Measurements from ENCODE around the gene NFIA. TPM values are rescaled to one million over a fixed set of nuclear protein-coding genes. Genes with fewer than 3 reads are reported as not detected.
"Not testable (repeated sequence)": the region's sequence is repeated elsewhere in the genome, so short reads cannot be mapped to it uniquely, and the experiment has no call there.

Gene NFIA
- total RNA-seq, 4 donors from 2014 or later = 27.9 to 79.9 (median 36.7) TPM

GRCh38 chr1:61070054-61070453 is 12.3 kb upstream of the NFIA start:
- Histone ChIP-seq H3K9me3 (no peaks in the 10 kb centered on the region), H3K36me3 (no peaks in the 10 kb centered on the region), H3K27ac (no peak overlapping the region), H3K4me1 (no peaks in the 10 kb centered on the region), H3K27me3 (no peaks in the 10 kb centered on the region), H3K4me3 (no peak overlapping the region)
- no peak for TF ChIP-seq POLR2A (IDR thresholded peaks at IDR 0.05)
- no peak for DNase-seq
- whole genome bisulfite sequencing, 2 donors = 94 to 96% methylated on average over 3 to 4 of the region's 4 CpGs
- intact Hi-C loops (cut with DNase I) = no loop called here

DNA sequence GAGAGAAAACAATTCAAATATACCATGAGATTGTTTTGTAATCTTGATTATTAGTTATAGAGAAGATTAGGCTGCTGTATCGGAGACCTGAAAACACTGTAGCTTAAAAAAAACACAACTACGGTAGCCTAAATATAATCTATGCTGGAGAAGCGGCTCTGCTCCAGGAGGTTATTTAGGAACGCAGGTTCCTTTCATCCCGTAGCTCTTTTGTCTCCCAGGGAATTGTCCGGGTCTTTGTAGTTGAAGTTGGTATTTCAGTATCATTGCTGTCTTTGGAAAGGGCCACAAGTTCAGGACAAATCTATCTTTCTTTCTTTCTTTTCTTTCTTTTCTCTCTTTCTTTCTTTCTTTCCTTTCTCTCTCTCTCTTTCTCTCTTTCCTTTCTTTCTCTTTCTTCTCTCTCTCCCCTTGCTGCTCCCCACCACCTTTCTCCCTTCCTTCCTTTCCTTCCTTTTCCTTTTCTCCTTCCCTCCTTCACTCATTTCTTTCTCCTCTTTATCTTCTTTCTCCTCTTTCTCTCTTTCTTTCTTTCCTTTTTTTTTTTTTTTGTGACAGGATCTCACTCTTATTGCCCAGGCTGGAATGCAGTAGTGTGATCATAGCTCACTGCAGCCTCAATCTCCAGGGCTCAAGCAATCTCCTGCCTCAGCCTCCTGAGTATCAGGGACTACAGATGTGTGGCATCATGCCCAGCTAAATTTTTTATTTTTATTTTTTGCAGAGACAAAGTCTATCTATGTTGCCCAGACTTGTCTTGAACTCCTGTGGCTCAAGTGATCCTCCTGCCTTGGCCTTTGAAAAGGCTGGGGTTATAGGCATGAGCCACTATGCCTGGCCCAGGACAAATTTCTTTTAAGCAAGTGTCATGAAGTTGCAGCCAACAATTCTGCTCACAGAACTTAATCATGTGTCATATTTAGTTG is 10.9 kb upstream of the NFIA start:
- DNase-seq = no peak
- intact Hi-C loops (cut with DNase I) = no loop called here
- Histone ChIP-seq H3K27me3 (no peaks in the 10 kb centered on the region), H3K36me3 (no peaks in the 10 kb centered on the region), H3K4me1 (peaks cover 0 to 5% (median 5%) of the 10 kb centered on the region in 3 donors), H3K4me3 (no peak overlapping the region), H3K27ac (no peak overlapping the region), H3K9me3 (no peaks in the 10 kb centered on the region)
- WGBS, 2 donors = 90 to 91% methylated on average over 6 of the region's 6 CpGs
- no peak for TF ChIP-seq POLR2A (IDR thresholded peaks at IDR 0.05)
- TF ChIP-seq, protein P1, sequence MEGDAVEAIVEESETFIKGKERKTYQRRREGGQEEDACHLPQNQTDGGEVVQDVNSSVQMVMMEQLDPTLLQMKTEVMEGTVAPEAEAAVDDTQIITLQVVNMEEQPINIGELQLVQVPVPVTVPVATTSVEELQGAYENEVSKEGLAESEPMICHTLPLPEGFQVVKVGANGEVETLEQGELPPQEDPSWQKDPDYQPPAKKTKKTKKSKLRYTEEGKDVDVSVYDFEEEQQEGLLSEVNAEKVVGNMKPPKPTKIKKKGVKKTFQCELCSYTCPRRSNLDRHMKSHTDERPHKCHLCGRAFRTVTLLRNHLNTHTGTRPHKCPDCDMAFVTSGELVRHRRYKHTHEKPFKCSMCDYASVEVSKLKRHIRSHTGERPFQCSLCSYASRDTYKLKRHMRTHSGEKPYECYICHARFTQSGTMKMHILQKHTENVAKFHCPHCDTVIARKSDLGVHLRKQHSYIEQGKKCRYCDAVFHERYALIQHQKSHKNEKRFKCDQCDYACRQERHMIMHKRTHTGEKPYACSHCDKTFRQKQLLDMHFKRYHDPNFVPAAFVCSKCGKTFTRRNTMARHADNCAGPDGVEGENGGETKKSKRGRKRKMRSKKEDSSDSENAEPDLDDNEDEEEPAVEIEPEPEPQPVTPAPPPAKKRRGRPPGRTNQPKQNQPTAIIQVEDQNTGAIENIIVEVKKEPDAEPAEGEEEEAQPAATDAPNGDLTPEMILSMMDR (IDR thresholded peaks at IDR 0.05) = no peak

DNA sequence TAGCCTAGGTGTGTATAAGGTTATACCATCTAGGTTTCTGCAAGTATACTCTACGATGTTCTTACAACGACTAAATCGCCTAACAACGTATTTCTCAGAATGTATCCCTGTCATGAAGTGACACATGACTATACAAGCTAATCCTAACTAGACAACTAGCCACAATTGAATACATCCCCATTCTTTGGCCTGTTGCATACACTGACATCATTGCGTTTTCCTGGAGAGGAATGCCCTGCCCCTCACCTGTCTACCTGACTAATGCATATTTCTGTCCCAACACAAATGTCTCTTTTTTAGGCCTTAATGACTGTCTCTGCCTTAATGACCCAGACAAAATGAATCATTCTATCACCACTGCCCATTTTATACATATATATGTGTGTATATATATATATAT is 8.5 kb upstream of the NFIA start:
- H3K4me3 ChIP-seq = no peak overlapping the region
- no peak overlapping the region for H3K27ac ChIP-seq
- intact Hi-C loops (cut with DNase I) = no loop called here
- H3K4me1 ChIP-seq = peaks cover 9 to 19% (median 15%) of the 10 kb centered on the region in 3 donors
- H3K27me3 ChIP-seq = no peaks in the 10 kb centered on the region
- no peak for DNase-seq
- no peaks in the 10 kb centered on the region for H3K36me3 ChIP-seq
- WGBS, 2 donors = 87 to 92% methylated on average over 5 of the region's 5 CpGs
- no peaks in the 10 kb centered on the region for H3K9me3 ChIP-seq
- TF ChIP-seq, protein P1 (IDR thresholded peaks at IDR 0.05) = no peak
- TF ChIP-seq POLR2A (IDR thresholded peaks at IDR 0.05) = no peak

- H3K36me3 ChIP-seq; intact Hi-C loops (cut with DNase I); H3K27me3 ChIP-seq; H3K4me3 ChIP-seq; DNase-seq; H3K9me3 ChIP-seq: not testable (repeated sequence)
- 81 to 90% methylated on average over 9 to 16 of the region's 16 CpGs for WGBS, 2 donors
- peak overlapping the region; percentile 85 to 95 (median 91) for H3K27ac ChIP-seq
- peaks cover 25 to 39% (median 31%) of the 10 kb centered on the region in 3 donors for H3K4me1 ChIP-seq
Observed at GRCh38 chr1:61075833-61076232, 6.5 kb upstream of the NFIA start.

GRCh38 chr1:61076728-61077675 is 5.4 kb upstream of the NFIA start:
- Histone ChIP-seq H3K27me3 (no peaks in the 10 kb centered on the region), H3K36me3 (no peaks in the 10 kb centered on the region), H3K4me1 (peaks cover 33 to 50% (median 35%) of the 10 kb centered on the region in 3 donors), H3K4me3 (peak overlapping the region; percentile 50 to 70 (median 63)), H3K27ac (peak overlapping the region; percentile 85 to 95 (median 91)), H3K9me3 (no peaks in the 10 kb centered on the region)
- WGBS, 2 donors = 0 to 1% methylated on average over 32 to 46 of the region's 49 CpGs
- intact Hi-C loops (cut with DNase I) = no loop called here
- TF ChIP-seq, protein P1 (IDR thresholded peaks at IDR 0.05) = peak in 1 of 6 experiments; percentile 12
- TF ChIP-seq POLR2A (IDR thresholded peaks at IDR 0.05) = peak in 1 of 4 donors; percentile 19
- peak; percentile 84 for DNase-seq

All from esophagus squamous epithelium (tissue), 5 donors.